Left renal cortex interstitium (tissue), 4 donors: ENCODE measurements around the gene EPO. TPM values are rescaled to one million over a fixed set of nuclear protein-coding genes. Genes with fewer than 3 reads are reported as not detected.
A peak's percentile ranks its signal among the peaks of the same experiment; 100 is the strongest.
"Not testable (repeated sequence)": the region's sequence is repeated elsewhere in the genome, so short reads cannot be mapped to it uniquely, and the experiment has no call there.

ENCODE experiments used
- DNase-seq, 4 donors: peaks; one replicate each; pipeline ENCODE4 v3.0.0-alpha.2; 2013; ENCODE audit warnings: low read depth in 4 of 4, low spot score in 2 of 4, missing footprints in 1 of 4
- polyA plus RNA-seq, 4 donors: library from polyadenylated mRNA; unstranded; fragments of 120-200 nt; gene quantifications; one replicate each; pipeline ENCODE4 v1.2.1, GENCODE V29; 2013; ENCODE audit not compliant: insufficient read length in 4 of 4

EPO gene
- polyA plus RNA-seq, 4 donors = 0.10 to 0.17 (median 0.12) TPM; not detected in 1

- DNase-seq = not testable (repeated sequence)
These were observed 19.2 kb upstream of the EPO start for GRCh38 chr7:100701089-100701488.

- DNase-seq = peak in 3 of 4 donors; percentile 62 to 70 (median 64)
These were observed 14.9 kb upstream of the EPO start for GRCh38 chr7:100705320-100705752.

GRCh38 chr7:100705753-100706671 is 14.3 kb upstream of the EPO start, which contains the start of gene POP7:
Gene POP7 (plus strand): TSS chr7:100706121. CDS start chr7:100706831, 710 bp downstream.
- peak; percentile 84 to 97 (median 96) for DNase-seq

GRCh38 chr7:100706672-100707311 is 13.5 kb upstream of the EPO start:
- DNase-seq = no peak

GRCh38 chr7:100708395-100708794 is 11.9 kb upstream of the EPO start:
- DNase-seq = no peak

- DNase-seq = no peak
These were observed 9.8 kb upstream of the EPO start for GRCh38 chr7:100710452-100710851.

GRCh38 chr7:100711369-100711768 is 8.9 kb upstream of the EPO start:
- no peak for DNase-seq

GRCh38 chr7:100714725-100715124 is 5.5 kb upstream of the EPO start:
- no peak for DNase-seq

GRCh38 chr7:100717073-100717472 is 3.2 kb upstream of the EPO start:
- not testable (repeated sequence) for DNase-seq

GRCh38 chr7:100719523-100720278 is 567 bp upstream of the EPO start:
- DNase-seq = no peak

- no peak for DNase-seq
These were observed 620 bp downstream of the EPO start for GRCh38 chr7:100720671-100721504.

GRCh38 chr7:100721505-100721812 is 1.2 kb downstream of the EPO start:
- DNase-seq = no peak

GRCh38 chr7:100722480-100723212 is 2.4 kb downstream of the EPO start:
- DNase-seq = no peak

- no peak for DNase-seq
These were observed 3.5 kb downstream of the EPO start for GRCh38 chr7:100723732-100724275.

GRCh38 chr7:100724364-100724763 is 4.1 kb downstream of the EPO start:
- DNase-seq = not testable (repeated sequence)

GRCh38 chr7:100726996-100727761 is 6.9 kb downstream of the EPO start:
- no peak for DNase-seq

GRCh38 chr7:100728196-100728595 is 7.9 kb downstream of the EPO start:
- no peak for DNase-seq

GRCh38 chr7:100730136-100730800 is 10.0 kb downstream of the EPO start:
- DNase-seq = no peak
